GM23248 (cell line): ENCODE measurements around the gene NDUFV2.

Source experiments
- EZH2 ChIP-seq: fragments of 200-600 bp; sonication (generic); IDR thresholded peaks from 2 replicates; pipeline ENCODE4 v1.6.1; 2018; ENCODE audit warnings: antibody characterized with exemption, mild to moderate bottlenecking; ENCODE audit not compliant: insufficient read depth, poor library complexity, severe bottlenecking
- EZH2phosphoT487 ChIP-seq: fragments of 200-600 bp; sonication (generic); IDR thresholded peaks from 2 replicates; pipeline ENCODE4 v1.6.1; 2018; ENCODE audit warnings: antibody characterized with exemption, moderate library complexity, mild to moderate bottlenecking, low read depth; ENCODE audit not compliant: insufficient read depth

DNA sequence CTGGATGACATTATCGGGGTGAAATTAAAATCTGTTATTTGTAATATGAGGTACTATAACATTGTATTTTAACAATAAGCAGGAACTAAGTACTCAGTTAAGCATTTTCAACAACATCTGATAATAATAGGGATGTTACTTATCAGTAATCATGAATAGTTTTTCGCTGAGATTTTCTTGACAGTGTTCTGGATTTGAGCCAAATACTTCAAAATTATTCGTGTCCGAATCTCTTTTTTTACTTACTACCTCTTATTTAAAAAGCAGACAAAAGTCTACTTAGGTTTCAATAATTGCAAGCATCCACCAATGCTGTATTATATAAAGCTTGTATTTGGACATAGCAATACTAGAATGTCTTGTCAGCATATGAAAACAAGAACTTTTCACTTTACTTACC, 27.7 kb downstream of the NDUFV2 start:
- TF ChIP-seq EZH2, result no peak
- TF ChIP-seq EZH2phosphoT487, result no peak
